ENCODE results near the gene DTNB. TPM values are rescaled to one million over a fixed set of nuclear protein-coding genes. Genes with fewer than 3 reads are reported as not detected.

Gene DTNB
- total and polyA plus RNA-seq, 10 of the 15 experiments (the other 5 are each of a cell fraction or from before 2014, with no cell fraction given), result 4.5 to 30.6 (median 11.9) TPM

DNA sequence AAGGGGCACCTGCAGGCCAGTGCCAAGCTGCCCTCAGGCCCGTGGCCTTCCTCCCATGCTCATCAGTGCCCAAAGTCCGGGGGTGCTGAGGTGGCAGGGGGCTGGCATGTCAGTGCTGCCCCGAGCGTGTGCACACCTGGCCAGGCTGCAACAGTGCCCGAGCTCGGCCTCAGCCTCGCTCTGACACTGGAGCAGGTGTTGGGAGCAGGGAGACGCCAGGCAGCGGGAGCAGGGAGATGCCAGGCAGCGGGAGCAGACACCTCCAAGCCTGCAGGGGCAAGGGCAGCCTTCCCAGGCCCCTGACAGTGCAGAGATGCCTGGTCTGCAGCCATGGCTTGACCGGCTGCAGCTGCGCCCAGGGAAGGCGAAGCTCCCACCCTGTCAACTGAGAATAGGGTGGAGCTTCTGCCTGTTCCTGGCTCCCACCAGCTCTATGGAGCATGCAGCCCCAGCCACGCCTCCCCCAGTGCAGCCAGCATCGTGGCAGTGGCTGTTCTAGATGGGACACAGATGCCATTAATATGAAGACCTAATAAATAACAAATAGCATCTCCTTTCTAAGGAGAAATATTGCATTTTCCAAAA is 82.4 kb downstream of the DTNB start:
- FAIRE-seq, result no peak
- no peak for ATAC-seq
- no peaks in the 10 kb centered on the region; a peak in 1 of 4 replicates for H3K36me3 ChIP-seq (ENCODE audit: control insufficient read depth in 2 of 2, insufficient read depth in 2 of 2, low read length in 1 of 2)
- H2AFZ ChIP-seq (ENCODE audit: control insufficient read depth, low read depth, low read length), result no peak overlapping the region
- no peak overlapping the region for H3K9ac ChIP-seq (ENCODE audit: control insufficient read depth, insufficient read depth, low read length)
- H3K4me1 ChIP-seq (ENCODE audit: control insufficient read depth, insufficient read depth, low read length), result peaks cover 35% of the 10 kb centered on the region
- no peak overlapping the region for H3K27ac ChIP-seq (ENCODE audit: control insufficient read depth, insufficient read depth)
- no peaks in the 10 kb centered on the region for H3K79me2 ChIP-seq (ENCODE audit: control insufficient read depth, insufficient read depth, low read length)
- H3K27me3 ChIP-seq (replicated peaks in 1 of 2; ENCODE audit: control insufficient read depth in 2 of 2, insufficient read depth in 2 of 2, low read length in 1 of 2), result no peaks in the 10 kb centered on the region
- H3K9me3 ChIP-seq (replicated peaks; ENCODE audit: control insufficient read depth, insufficient read depth, low read length), result no peaks in the 10 kb centered on the region
- no peaks in the 10 kb centered on the region for H4K20me1 ChIP-seq (ENCODE audit: control insufficient read depth, insufficient read depth)
- 92% methylated on average over 15 of the region's 15 CpGs for WGBS (ENCODE audit: insufficient coverage, insufficient replicate concordance, low lambda C conversion rate, missing lambda C conversion rate)
- TF ChIP-seq IKZF1 (conservative IDR thresholded peaks at IDR 0.05) (no peak), CREB1 (IDR thresholded peaks at IDR 0.05; ENCODE audit: low read depth) (no peak), ZNF207 (IDR thresholded peaks at IDR 0.05; ENCODE audit: borderline replicate concordance) (no peak), ATF7 (IDR thresholded peaks at IDR 0.05; ENCODE audit: low read depth) (no peak), CBFB (IDR thresholded peaks at IDR 0.05; ENCODE audit: low read depth) (no peak), MEF2A (IDR thresholded peaks at IDR 0.05; ENCODE audit: insufficient read depth, low read depth, low read length) (no peak), ZNF622 (IDR thresholded peaks at IDR 0.05) (no peak), IKZF2 (IDR thresholded peaks at IDR 0.05) (no peak), TCF12 (IDR thresholded peaks at IDR 0.05; ENCODE audit: low read depth, low read length) (no peak), EED (IDR thresholded peaks at IDR 0.05; ENCODE audit: low read depth) (no peak), TCF7 (IDR thresholded peaks at IDR 0.05; ENCODE audit: borderline replicate concordance) (no peak), ZZZ3 (IDR thresholded peaks at IDR 0.05; ENCODE audit: control insufficient read depth, insufficient read length, low read depth) (no peak)
- TF ChIP-seq, protein P1, sequence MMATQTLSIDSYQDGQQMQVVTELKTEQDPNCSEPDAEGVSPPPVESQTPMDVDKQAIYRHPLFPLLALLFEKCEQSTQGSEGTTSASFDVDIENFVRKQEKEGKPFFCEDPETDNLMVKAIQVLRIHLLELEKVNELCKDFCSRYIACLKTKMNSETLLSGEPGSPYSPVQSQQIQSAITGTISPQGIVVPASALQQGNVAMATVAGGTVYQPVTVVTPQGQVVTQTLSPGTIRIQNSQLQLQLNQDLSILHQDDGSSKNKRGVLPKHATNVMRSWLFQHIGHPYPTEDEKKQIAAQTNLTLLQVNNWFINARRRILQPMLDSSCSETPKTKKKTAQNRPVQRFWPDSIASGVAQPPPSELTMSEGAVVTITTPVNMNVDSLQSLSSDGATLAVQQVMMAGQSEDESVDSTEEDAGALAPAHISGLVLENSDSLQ (IDR thresholded peaks at IDR 0.05), result no peak
- TF ChIP-seq, protein P2, sequence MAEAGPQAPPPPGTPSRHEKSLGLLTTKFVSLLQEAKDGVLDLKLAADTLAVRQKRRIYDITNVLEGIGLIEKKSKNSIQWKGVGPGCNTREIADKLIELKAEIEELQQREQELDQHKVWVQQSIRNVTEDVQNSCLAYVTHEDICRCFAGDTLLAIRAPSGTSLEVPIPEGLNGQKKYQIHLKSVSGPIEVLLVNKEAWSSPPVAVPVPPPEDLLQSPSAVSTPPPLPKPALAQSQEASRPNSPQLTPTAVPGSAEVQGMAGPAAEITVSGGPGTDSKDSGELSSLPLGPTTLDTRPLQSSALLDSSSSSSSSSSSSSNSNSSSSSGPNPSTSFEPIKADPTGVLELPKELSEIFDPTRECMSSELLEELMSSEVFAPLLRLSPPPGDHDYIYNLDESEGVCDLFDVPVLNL (IDR thresholded peaks at IDR 0.05; ENCODE audit: low read depth, low read length), result no peak
- no TSS peak for BruUV-seq (replicated peaks)
- intact Hi-C loops (cut with micrococcal nuclease; ENCODE audit: unreplicated experiment), result no loop called here
- ChIA-PET SMC1A (ENCODE audit: uncharacterized antibody, unreplicated experiment) (interaction anchor here (0.7 to 1.5 kb wide), 5 partner anchors 16 to 242 kb away, joined by 3 to 6 read pairs (median 3); no protein-coding TSS in a partner anchor), RAD21 (ENCODE audit: unreplicated experiment) (no interaction called here), POLR2A (interaction anchor here (0.6 to 0.7 kb wide), 2 partner anchors 33 to 397 kb away, joined by 6 read pairs; no protein-coding TSS in a partner anchor), CTCF (interaction anchor here (1.6 kb wide), 1 partner anchor 188 kb away, joined by 4 read pairs; no protein-coding TSS in a partner anchor)
- in situ Hi-C loops (cut with MboI), result no loop called here
- H3K4me2 ChIP-seq (ENCODE audit: control insufficient read depth, insufficient read depth), result no peak overlapping the region
- H3K4me3 ChIP-seq, result no peak overlapping the region
- no peak for DNase-seq (ENCODE audit: low read depth, low spot score)

All from GM12878 (cell line).